ENCODE measurements around the gene PNPLA6.
A peak's percentile ranks its signal among the peaks of the same experiment; 100 is the strongest.

Gene PNPLA6

DNA sequence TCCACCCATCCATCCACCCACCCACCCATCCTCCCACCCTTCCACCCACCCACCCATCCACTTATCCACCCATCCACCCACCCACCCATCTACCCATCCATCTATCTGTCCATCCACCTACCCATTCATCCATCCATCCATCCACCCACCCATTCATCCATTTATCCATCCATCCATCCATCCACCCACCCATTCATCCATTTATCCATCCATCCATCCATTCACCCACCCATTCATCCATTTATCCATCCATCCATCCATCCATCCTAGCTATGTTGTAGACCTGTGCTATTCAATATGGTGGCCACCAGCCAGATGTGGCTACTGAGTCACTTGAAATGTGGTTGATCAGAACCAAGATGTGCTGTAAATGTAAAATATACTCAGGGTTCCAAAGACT, 65.2 kb downstream of the PNPLA6 start:
- DNase-seq (ENCODE audit: low read depth), result no peak

DNA sequence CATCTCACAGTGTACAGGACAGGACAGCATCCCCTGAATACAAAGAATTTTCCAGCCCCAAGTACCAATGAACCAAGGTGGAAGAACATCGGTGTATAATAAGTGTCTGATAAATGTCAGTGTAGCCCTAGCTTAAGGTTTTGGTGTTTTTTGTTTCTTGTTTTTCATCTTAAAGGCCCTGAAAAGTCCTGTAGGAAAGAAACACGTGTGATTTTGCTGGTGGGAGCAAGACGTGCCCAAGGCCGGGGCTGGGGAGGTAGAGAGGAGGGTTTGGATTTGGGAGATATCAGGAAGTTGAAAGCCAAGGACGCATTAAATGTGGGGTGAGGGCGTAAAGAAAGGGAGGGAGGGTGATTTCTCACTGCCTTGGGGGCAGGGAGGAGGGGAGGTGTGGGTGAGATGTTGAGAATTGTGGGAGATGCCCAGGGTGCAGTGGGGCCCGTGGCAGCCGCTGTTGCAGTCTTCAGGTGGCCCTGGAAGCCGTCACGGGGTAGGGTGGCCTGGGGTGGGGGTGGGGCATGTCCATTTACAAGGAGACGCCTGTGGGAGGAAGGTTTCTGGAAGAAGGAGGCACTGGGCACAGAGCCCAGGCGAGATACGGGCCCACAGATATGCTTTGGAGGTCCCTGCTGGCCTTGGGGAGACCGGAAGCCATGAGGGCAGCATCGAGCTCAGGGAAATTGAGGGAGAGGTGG, 66.9 kb downstream of the PNPLA6 start:
- DNase-seq (ENCODE audit: low read depth), result no peak

DNA sequence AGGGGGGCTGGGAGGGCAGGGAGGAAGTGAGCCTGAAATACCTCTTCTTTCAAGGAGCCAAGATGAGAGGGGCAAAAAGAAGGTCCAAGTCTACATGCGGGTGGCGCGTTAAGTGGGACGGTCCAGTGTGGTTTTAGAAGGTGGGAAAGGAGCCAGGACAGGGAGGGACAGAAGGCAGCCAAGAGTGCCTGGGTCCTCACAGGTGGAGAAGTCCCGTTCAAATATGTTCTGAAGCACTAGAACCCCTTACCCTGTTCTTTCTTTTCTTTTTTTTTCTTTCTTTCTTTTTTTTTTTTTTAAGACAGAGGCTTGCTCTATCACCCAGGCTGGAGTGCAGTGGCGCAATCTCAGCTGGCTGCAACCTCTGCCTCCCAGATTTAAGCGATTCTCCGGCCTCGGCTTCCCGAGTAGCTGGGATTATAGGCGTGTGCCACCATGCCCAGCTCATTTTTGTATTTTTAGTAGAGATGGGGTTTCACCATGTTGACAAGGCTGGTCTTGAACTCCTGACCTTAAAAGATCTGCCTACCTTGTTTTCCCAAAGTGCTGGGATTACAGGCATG, 67.5 kb downstream of the PNPLA6 start:
- no peak for DNase-seq (ENCODE audit: low read depth)

DNA sequence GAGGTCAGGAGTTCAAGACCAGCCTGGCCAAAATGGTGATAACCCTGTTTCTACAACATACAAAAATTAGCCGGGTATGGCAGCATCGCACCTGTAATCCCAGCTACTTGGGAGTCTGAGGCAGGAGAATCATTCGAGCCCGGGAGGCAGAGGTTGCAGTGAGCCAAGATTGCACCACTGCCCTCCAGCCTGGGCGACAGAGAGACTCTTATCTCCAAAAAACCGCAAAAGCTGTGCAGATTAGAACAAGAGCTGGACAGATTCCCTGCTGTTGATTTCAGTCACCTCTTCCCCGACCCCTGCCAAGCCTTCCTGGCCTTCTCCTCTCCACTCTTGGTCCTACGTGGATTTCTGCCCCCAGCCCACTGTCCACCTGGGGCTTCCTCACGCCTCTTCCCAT, 68.4 kb downstream of the PNPLA6 start:
- no peak for DNase-seq (ENCODE audit: low read depth)

DNA sequence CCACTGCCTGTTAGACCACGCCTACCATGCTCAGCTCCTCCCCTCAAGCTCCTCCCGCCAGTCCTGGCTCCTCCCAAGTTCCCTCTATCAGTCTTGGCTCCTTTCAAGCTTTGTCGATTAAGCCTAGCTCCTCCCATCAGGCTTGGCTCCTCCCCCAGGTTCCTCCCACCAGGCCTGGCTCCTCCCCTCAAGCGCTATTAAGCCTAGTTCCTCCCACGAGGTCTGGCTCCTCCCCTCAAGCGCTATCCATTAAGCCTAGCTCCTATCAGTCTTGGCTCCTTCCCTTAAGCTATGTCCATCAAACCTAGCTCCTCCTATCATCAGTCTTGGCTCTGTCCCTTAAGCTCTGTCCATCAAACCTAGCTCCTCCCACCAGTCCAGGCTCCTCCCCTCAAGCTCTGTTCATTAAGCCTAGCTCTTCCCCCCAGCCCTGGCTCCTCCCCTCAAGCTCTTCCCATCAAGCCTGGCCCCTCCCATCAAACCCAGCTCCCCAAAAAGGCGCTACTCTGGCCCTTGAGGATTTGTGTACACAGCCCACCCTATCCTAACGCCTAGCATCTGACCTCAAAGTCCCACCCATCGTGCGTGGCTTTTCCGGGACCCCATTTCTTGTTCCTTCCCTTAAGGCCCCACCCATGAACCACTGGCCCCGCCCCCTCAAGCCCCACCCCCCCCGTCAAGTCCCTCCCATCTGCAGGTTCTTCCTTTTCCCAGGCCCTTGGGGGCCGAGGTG, 70.1 kb downstream of the PNPLA6 start:
- DNase-seq (ENCODE audit: low read depth), result peak; percentile 24

DNA sequence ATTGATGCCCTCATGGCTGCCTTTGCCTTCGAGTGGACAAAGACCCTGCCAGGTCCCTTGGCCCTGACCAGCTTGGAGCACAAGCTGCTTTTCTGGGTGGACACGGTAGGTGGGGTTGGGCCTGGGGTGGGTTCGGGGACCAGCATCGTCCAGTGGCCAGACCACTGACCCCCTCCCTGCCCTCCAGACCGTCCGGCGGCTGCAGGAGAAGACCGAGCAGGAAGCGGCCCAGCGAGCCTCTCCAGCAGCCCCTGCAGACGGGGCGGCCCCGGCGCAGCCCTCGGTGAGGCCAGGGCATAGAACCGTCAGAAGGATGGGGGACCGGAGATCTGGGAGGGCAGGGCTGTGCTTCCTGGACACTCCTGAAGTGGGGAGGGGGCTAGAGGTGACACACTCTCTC, 70.8 kb downstream of the PNPLA6 start:
- no peak for DNase-seq (ENCODE audit: low read depth)

DNA sequence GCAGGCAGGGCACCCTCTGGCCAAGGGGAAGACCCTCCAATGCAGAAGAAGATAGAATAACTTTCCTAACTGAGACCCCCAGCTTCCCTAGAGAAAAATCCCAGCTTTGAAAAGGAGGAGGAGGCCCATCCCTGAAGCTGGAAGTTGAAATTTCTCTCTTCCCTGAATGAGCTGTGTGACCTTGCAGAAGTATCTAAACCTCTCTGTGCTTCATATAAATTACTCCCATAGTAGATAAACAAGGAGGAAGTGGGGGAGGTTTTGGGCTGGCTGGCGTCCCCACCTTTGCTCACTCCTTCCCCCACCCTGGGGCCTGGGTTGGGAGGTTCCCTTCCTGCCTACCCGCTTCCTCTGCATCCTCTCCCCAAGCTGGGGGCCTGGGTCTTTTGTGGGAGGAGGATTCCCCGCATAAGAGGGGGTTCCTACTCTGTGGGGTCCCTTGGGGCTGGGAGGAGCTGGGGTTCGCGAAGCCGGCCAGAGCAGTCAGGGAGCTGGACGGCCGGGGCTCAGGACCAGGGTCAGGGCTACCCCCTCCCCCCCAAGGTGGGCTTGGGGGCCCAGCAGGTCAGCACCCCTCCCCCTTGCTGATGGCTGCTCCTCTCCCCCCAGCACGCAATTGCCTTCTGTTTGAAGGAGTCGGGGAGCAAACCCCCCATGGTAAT, 71.8 kb downstream of the PNPLA6 start:
- no peak for DNase-seq (ENCODE audit: low read depth)

- DNase-seq (ENCODE audit: low read depth), result no peak
Observed at GRCh38 chr19:7607874-7608560, 72.5 kb downstream of the PNPLA6 start.

DNA sequence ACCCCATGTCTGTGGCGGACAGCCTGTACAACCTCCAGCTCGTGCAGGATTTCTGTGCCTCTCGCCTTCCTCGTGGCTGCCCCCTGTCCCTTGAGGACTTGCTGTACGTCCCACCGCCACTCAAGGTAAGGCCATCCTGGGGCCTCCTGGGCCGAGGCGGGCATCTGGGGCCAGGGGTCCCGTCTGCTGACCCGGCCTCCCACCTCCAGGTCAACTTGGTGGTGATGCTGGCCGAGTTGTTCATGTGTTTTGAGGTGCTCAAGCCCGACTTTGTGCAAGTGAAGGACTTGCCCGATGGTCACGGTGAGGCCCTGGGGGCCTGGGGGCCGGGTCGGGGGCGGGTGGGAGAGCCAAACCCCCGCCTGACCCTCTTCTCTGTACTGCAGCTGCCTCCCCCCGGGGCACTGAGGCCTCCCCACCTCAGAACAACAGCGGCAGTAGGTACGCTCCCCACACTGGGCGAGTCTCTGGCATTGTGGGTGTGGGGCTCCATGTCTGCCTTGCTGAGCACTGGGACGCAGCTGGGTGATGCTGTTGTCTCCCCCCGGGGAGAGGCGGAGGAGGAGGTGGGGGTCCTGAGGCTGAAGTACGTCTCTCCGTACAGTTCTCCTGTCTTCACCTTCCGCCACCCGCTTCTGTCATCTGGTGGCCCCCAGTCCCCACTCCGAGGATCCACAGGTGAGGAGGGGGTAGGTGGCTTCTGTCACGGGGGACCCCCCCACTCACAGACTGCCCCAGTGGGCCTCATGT, 75.1 kb downstream of the PNPLA6 start:
- DNase-seq (ENCODE audit: low read depth), result no peak
